Measurements from ENCODE around the gene UGT1A7. TPM values are rescaled to one million over a fixed set of nuclear protein-coding genes. Genes with fewer than 3 reads are reported as not detected.

Gene UGT1A7
- total RNA-seq, 1 donor from 2014 or later = not detected

GRCh38 chr2:233758849-233759248 lies 77.1 kb downstream of the UGT1A7 start:
- Histone ChIP-seq H3K36me3 (no peaks in the 10 kb centered on the region), H3K9me3 (no peaks in the 10 kb centered on the region), H3K27ac (no peak overlapping the region), H3K4me3 (no peak overlapping the region), H3K4me1 (no peaks in the 10 kb centered on the region), H3K27me3 (ENCODE audit: low read depth) (peaks cover 5% of the 10 kb centered on the region)
- DNase-seq (no peak), ATAC-seq (no peak)
- TF ChIP-seq CTCF (IDR thresholded peaks at IDR 0.05) = no peak
- intact Hi-C loops (cut with DNase I) = no loop called here

GRCh38 chr2:233760043-233760442 lies 78.3 kb downstream of the UGT1A7 start, which contains the start of gene UGT1A1:
TSS of gene UGT1A1 (plus strand) at chr2:233760270. CDS start at chr2:233760288, 18 bp downstream.
- Histone ChIP-seq H3K9me3 (no peaks in the 10 kb centered on the region), H3K27me3 (ENCODE audit: low read depth) (peaks cover 5% of the 10 kb centered on the region), H3K4me3 (no peak within 1 kb of the TSS), H3K4me1 (no peaks in the 10 kb centered on the region), H3K36me3 (no peaks in the 10 kb centered on the region), H3K27ac (no peak within 1 kb of the TSS)
- DNase-seq = no peak
- no peak for ATAC-seq
- intact Hi-C loops (cut with DNase I) = no loop called here
- TF ChIP-seq CTCF (IDR thresholded peaks at IDR 0.05) = no peak

- H3K27me3 ChIP-seq (ENCODE audit: low read depth) = peaks cover 5% of the 10 kb centered on the region
- no peaks in the 10 kb centered on the region for H3K36me3 ChIP-seq
- no peaks in the 10 kb centered on the region for H3K4me1 ChIP-seq
- H3K9me3 ChIP-seq = no peaks in the 10 kb centered on the region
- intact Hi-C loops (cut with DNase I) = no loop called here
- H3K4me3 ChIP-seq = no peak overlapping the region
- no peak for ATAC-seq
- no peak for TF ChIP-seq CTCF (IDR thresholded peaks at IDR 0.05)
- H3K27ac ChIP-seq = no peak overlapping the region
- DNase-seq = no peak
Measured at GRCh38 chr2:233761040-233761769, 79.5 kb downstream of the UGT1A7 start.

- Histone ChIP-seq H3K27me3 (ENCODE audit: low read depth) (peaks cover 5% of the 10 kb centered on the region), H3K36me3 (no peaks in the 10 kb centered on the region), H3K4me3 (no peak overlapping the region), H3K4me1 (no peaks in the 10 kb centered on the region), H3K27ac (no peak overlapping the region), H3K9me3 (no peaks in the 10 kb centered on the region)
- TF ChIP-seq CTCF (IDR thresholded peaks at IDR 0.05) = no peak
- DNase-seq = no peak
- intact Hi-C loops (cut with DNase I) = no loop called here
- ATAC-seq = no peak
Measured at GRCh38 chr2:233764264-233764663, 82.6 kb downstream of the UGT1A7 start.

- no peak for DNase-seq
- no peaks in the 10 kb centered on the region for H3K9me3 ChIP-seq
- H3K4me3 ChIP-seq = no peak overlapping the region
- no peaks in the 10 kb centered on the region for H3K36me3 ChIP-seq
- no peak for ATAC-seq
- H3K27ac ChIP-seq = no peak overlapping the region
- H3K4me1 ChIP-seq = no peaks in the 10 kb centered on the region
- H3K27me3 ChIP-seq (ENCODE audit: low read depth) = peaks cover 5% of the 10 kb centered on the region
- TF ChIP-seq CTCF (IDR thresholded peaks at IDR 0.05) = no peak
- intact Hi-C loops (cut with DNase I) = no loop called here
Measured at GRCh38 chr2:233764761-233765160, 83.1 kb downstream of the UGT1A7 start.

All from lower lobe of right lung (tissue), 2 donors.